Panc1 (cell line): ENCODE data around the gene SEMA4A. TPM values are rescaled to one million over a fixed set of nuclear protein-coding genes. Genes with fewer than 3 reads are reported as not detected.

Source experiments
- ATAC-seq: fragments of 200-7000 bp; cut with Tn5 transposase; 2 replicates; pipeline ENCODE4 v1.9.1; 2020; ENCODE audit warnings: mild to moderate bottlenecking, moderate library complexity
- BruUV-seq: library from RNA; stranded (reverse); fragments of 400-500 nt; replicated peaks from 2 replicates; lab custom pipeline; 2021; lab: Mats Ljungman, UMichigan
- CTCF ChIA-PET: fragments of 300-600 bp; sonication (Branson Sonifier 250); formaldehyde crosslinking; loops from one replicate; lab custom pipeline; 2022; ENCODE audit warnings: antibody characterized with exemption; lab: Charles Lee
- POLR2A ChIA-PET: fragments of 300-600 bp; sonication (Branson Sonifier 250); formaldehyde crosslinking; loops from one replicate; lab custom pipeline; 2022; ENCODE audit warnings: antibody characterized with exemption; lab: Charles Lee
- DNase-seq: peaks from one replicate; pipeline ENCODE4 v3.0.0-alpha.2; 2010; ENCODE audit warnings: low read depth, low spot score
- H3K27ac ChIP-seq: 2 replicates; pipeline ENCODE4 v1.5.1; 2011; ENCODE audit warnings: mild to moderate bottlenecking, low read length, inconsistent platforms
- H3K27me3 ChIP-seq: fragments of 200-500 bp; sonication (Bioruptor generic); 2 replicates; pipeline ENCODE4 v1.6.0; 2014; ENCODE audit warnings: low read length, inconsistent platforms; ENCODE audit not compliant: control insufficient read depth, insufficient read depth
- H3K36me3 ChIP-seq: fragments of 200-500 bp; sonication (Bioruptor generic); 2 replicates; pipeline ENCODE4 v1.5.1; 2014; ENCODE audit warnings: inconsistent platforms, mild to moderate bottlenecking, low read length, moderate library complexity; ENCODE audit not compliant: control insufficient read depth, insufficient read depth
- H3K4me1 ChIP-seq: 2 replicates; pipeline ENCODE4 v1.5.1; 2011; ENCODE audit warnings: inconsistent platforms, mild to moderate bottlenecking, low read length, moderate library complexity; ENCODE audit not compliant: control insufficient read depth, insufficient read depth
- H3K4me3 ChIP-seq, 2 experiments: 2 replicates each; pipeline ENCODE4 v1.5.1; 2011 to 2012; ENCODE audit warnings: low read depth in 2 of 2, low read length in 2 of 2, mild to moderate bottlenecking in 2 of 2, inconsistent platforms in 1 of 2, moderate library complexity in 1 of 2
- H3K9me3 ChIP-seq: fragments of 200-500 bp; sonication (Bioruptor generic); 2 replicates; pipeline ENCODE4 v1.5.1; 2014; ENCODE audit warnings: low read depth, mild to moderate bottlenecking, inconsistent platforms, low read length, moderate library complexity; ENCODE audit not compliant: control insufficient read depth, insufficient read depth
- POLR2AphosphoS5 ChIP-seq: IDR thresholded peaks from 2 replicates; pipeline ENCODE4 v1.6.1; 2012; ENCODE audit warnings: mild to moderate bottlenecking, low read depth, low read length, moderate library complexity
- SIN3A ChIP-seq: IDR thresholded peaks from 2 replicates; pipeline ENCODE4 v1.6.1; 2012; ENCODE audit warnings: low read depth, mild to moderate bottlenecking, low read length, moderate library complexity, borderline replicate concordance; ENCODE audit not compliant: insufficient read depth
- TCF7L2 ChIP-seq: IDR thresholded peaks from 2 replicates; pipeline ENCODE4 v1.6.1; 2011; ENCODE audit warnings: mild to moderate bottlenecking, low read depth, low read length, inconsistent platforms
- in situ Hi-C: cut with HindIII; loops from 2 replicates; pipeline ENCODE4 v1.10.0; 2016; ENCODE audit warnings: low sequenced_read_pairs, low pct_unique_long_range_greater_than_20kb
- intact Hi-C: fragments of 100-400 bp; cut with micrococcal nuclease; formaldehyde crosslinking; loops from one replicate; pipeline ENCODE4 v1.10.0; 2022; ENCODE audit not compliant: unreplicated experiment
- total RNA-seq: library from RNA; stranded (reverse); gene quantifications from one replicate; pipeline ENCODE4 v1.2.1, GENCODE V29; 2021; ENCODE audit not compliant: unreplicated experiment
- TF ChIP-seq, protein P1 (sequence below): fragments of 450-650 bp; IDR thresholded peaks from 2 replicates; pipeline ENCODE4 v1.5.1; 2017; ENCODE audit warnings: mild to moderate bottlenecking
- TF ChIP-seq, protein P2 (sequence below), 2 experiments: IDR thresholded peaks; 2 replicates each; pipeline ENCODE4 v1.6.1; 2011 to 2012; ENCODE audit warnings: low read depth in 2 of 2, control low read depth in 1 of 2, low read length in 1 of 2, mild to moderate bottlenecking in 1 of 2, moderate library complexity in 1 of 2; ENCODE audit not compliant: insufficient read depth in 1 of 2

The SEMA4A gene
- total RNA-seq, 1 experiment from 2014 or later: 0.21 TPM

DNA sequence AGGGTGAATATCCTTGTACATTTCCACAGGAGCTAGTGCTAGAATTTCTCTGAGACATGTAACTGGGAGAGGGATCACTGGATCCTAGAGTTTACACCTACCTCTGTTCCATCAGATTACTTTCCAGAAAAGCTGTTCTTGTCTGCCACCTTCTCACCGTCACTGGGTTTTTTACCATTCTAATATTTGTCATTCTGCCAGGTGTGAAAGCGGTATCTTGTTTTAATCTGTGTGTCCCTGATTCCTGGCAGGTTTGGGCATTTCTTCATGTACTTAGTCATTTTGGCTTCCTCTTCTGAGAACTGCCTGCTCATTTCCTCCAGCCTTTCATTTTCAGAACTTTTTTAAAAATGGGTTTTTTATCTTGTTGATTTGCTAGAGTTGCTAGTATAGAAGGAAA is 64.5 kb downstream of the SEMA4A start:
- BruUV-seq: TSS peak; percentile 27
- Histone ChIP-seq H3K27me3 (no peaks in the 10 kb centered on the region), H3K36me3 (no peaks in the 10 kb centered on the region; the same call in 1 of the 2 replicates), H3K27ac (no peak overlapping the region), H3K9me3 (no peaks in the 10 kb centered on the region), H3K4me3 (no peak overlapping the region), H3K4me1 (peaks cover 3% of the 10 kb centered on the region; the same call in 1 of the 2 replicates)
- ATAC-seq (no peak), DNase-seq (no peak)
- TF ChIP-seq, protein P1, sequence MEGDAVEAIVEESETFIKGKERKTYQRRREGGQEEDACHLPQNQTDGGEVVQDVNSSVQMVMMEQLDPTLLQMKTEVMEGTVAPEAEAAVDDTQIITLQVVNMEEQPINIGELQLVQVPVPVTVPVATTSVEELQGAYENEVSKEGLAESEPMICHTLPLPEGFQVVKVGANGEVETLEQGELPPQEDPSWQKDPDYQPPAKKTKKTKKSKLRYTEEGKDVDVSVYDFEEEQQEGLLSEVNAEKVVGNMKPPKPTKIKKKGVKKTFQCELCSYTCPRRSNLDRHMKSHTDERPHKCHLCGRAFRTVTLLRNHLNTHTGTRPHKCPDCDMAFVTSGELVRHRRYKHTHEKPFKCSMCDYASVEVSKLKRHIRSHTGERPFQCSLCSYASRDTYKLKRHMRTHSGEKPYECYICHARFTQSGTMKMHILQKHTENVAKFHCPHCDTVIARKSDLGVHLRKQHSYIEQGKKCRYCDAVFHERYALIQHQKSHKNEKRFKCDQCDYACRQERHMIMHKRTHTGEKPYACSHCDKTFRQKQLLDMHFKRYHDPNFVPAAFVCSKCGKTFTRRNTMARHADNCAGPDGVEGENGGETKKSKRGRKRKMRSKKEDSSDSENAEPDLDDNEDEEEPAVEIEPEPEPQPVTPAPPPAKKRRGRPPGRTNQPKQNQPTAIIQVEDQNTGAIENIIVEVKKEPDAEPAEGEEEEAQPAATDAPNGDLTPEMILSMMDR: no peak
- TF ChIP-seq TCF7L2 (no peak), POLR2AphosphoS5 (no peak), SIN3A (no peak)
- TF ChIP-seq, protein P2, sequence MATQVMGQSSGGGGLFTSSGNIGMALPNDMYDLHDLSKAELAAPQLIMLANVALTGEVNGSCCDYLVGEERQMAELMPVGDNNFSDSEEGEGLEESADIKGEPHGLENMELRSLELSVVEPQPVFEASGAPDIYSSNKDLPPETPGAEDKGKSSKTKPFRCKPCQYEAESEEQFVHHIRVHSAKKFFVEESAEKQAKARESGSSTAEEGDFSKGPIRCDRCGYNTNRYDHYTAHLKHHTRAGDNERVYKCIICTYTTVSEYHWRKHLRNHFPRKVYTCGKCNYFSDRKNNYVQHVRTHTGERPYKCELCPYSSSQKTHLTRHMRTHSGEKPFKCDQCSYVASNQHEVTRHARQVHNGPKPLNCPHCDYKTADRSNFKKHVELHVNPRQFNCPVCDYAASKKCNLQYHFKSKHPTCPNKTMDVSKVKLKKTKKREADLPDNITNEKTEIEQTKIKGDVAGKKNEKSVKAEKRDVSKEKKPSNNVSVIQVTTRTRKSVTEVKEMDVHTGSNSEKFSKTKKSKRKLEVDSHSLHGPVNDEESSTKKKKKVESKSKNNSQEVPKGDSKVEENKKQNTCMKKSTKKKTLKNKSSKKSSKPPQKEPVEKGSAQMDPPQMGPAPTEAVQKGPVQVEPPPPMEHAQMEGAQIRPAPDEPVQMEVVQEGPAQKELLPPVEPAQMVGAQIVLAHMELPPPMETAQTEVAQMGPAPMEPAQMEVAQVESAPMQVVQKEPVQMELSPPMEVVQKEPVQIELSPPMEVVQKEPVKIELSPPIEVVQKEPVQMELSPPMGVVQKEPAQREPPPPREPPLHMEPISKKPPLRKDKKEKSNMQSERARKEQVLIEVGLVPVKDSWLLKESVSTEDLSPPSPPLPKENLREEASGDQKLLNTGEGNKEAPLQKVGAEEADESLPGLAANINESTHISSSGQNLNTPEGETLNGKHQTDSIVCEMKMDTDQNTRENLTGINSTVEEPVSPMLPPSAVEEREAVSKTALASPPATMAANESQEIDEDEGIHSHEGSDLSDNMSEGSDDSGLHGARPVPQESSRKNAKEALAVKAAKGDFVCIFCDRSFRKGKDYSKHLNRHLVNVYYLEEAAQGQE (IDR thresholded peaks at IDR 0.05; ENCODE audit: insufficient read depth in 1 of 2, low read depth in 2 of 2, low read length in 1 of 2): no peak
- POLR2A ChIA-PET: no interaction called here
- intact Hi-C loops: no loop called here
- in situ Hi-C loops: no loop called here
- CTCF ChIA-PET: no interaction called here

DNA sequence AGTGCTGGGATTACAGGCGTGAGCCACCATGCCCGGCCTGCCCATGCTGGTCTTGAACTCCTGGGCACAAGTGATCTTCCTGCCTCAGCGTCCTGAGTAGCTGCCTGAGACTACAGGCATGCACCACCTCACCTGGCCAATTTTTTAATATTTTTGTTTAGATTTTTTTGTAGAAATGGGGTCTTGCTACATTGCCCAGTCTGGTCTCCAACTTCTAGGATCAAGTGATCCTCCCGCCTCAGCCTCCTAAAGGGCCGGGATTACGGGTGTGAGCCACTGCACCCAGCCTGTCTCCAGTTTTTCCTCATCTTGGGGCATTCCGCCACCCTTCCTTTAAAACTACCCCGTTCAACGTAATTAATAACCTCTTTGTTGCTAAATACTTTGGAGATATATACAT is 66.8 kb downstream of the SEMA4A start:
- POLR2A ChIA-PET: no interaction called here

More for the DNA sequence above, 66.8 kb downstream of the SEMA4A start:
- intact Hi-C loops (no loop called here), in situ Hi-C loops (no loop called here)
- no peak overlapping the region for H3K27ac ChIP-seq
- peaks cover 1% of the 10 kb centered on the region; the same call in 1 of the 2 replicates for H3K4me1 ChIP-seq
- H3K27me3 ChIP-seq: no peaks in the 10 kb centered on the region
- DNase-seq: no peak
- ATAC-seq: no peak
- no peak for TF ChIP-seq SIN3A
- TF ChIP-seq POLR2AphosphoS5: no peak
- TF ChIP-seq, protein P1: no peak
- TF ChIP-seq, protein P2 (IDR thresholded peaks at IDR 0.05; ENCODE audit: insufficient read depth in 1 of 2, low read depth in 2 of 2, low read length in 1 of 2): no peak
- no peak for TF ChIP-seq TCF7L2
- H3K4me3 ChIP-seq: no peak overlapping the region
- H3K9me3 ChIP-seq: no peaks in the 10 kb centered on the region
- no TSS peak for BruUV-seq
- CTCF ChIA-PET: no interaction called here
- peaks cover 2% of the 10 kb centered on the region; the same call in 1 of the 2 replicates for H3K36me3 ChIP-seq
